Skin epidermis (tissue), 12 donors: ENCODE data around the gene NPIPB2.

ENCODE experiments used
- H3K27ac ChIP-seq, 21 experiments: fragments of 200-600 bp; sonication (generic) in 11 of 21; one replicate each; pipeline ENCODE4 v1.5.0; 2020; ENCODE audit warnings: mild to moderate bottlenecking in 3 of 21, inconsistent platforms in 2 of 21, moderate library complexity in 2 of 21
- H3K4me3 ChIP-seq, 7 experiments: fragments of 200-600 bp; sonication (generic) in 2 of 7; one replicate each; pipeline ENCODE4 v1.5.0; 2020; ENCODE audit warnings: inconsistent platforms in 2 of 7, mild to moderate bottlenecking in 2 of 7, moderate library complexity in 1 of 7

The NPIPB2 gene

GRCh38 chr16:11909653-11910545 lies 31.9 kb downstream of the NPIPB2 start:
- Histone ChIP-seq H3K4me3 (no peak overlapping the region), H3K27ac (no peak overlapping the region)

DNA sequence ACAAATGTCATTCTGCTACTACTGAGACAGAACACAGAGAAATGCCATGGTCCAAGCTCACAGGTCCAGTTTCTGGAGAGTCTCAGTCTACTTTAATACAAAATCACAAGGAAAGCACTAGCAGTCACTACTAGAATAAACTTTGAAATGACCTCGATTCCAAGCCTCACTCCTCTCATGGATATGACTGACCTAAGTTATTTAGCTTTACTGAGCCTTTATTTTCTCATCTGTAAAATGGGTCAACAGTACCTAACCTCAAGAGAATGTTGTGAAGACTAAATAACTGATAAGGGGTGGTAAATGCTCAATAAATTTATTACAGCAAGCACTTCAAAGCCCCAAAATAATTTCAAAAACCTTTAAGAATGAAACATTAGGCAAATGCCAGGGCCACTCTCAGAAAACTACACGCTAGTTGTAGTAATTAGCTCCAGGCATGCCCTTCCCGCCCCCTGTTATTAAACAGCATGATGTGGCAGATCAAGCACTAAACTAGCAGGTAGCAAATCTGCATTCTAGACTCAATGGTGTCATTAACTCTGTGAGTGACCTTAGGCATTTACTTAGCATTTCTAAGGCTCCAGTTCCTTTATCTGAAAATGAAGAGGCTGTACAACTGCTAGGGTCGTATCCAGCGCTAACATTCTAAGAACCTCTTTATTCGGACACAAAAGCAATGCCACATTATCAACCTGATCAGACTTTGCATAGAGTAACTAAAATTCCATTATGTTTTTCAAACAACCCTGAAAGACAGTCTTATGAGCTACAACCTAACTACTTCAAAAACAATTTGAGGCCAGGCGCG lies 34.5 kb downstream of the NPIPB2 start:
- no peak overlapping the region for H3K4me3 ChIP-seq
- no peak overlapping the region for H3K27ac ChIP-seq

GRCh38 chr16:11903906-11904305 lies 37.9 kb downstream of the NPIPB2 start:
- no peak overlapping the region for H3K4me3 ChIP-seq
- no peak overlapping the region for H3K27ac ChIP-seq

GRCh38 chr16:11901091-11901490 lies 40.8 kb downstream of the NPIPB2 start:
- H3K27ac ChIP-seq: no peak overlapping the region
- no peak overlapping the region for H3K4me3 ChIP-seq

DNA sequence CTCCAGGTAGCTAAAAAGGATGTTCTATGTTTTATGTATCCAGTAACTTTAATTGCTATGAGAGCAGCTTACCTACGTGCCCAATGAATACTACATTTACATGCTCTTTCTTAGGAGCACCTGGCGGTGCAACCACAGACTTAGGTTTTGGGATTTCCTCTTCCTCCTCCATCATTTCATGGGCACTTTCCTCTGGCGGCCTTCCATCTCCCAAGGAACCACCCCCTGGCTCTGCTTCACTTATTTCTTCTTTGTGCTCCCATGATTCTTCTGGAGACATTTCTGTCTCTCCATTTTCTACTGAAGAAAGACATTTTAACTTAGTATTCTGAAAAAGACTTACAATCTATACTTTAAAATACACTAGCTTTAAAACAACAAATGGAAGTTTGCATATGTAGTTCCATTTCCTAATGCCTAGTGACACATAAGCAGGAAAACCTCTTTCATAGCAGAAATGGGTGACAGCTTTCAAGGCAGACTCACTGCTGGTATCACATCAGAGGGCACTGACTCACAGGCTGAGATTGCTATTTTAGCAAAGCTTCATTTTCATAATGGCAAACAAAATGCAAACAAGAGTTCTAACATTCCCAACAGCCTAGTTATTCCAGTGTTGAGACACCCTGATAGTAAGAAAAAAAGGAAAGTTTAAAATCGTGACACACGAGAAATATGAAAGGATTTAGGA lies 45.2 kb downstream of the NPIPB2 start:
- Histone ChIP-seq H3K27ac (peak overlapping the region in 2 of 21 experiments; percentile 9 to 26), H3K4me3 (no peak overlapping the region)

DNA sequence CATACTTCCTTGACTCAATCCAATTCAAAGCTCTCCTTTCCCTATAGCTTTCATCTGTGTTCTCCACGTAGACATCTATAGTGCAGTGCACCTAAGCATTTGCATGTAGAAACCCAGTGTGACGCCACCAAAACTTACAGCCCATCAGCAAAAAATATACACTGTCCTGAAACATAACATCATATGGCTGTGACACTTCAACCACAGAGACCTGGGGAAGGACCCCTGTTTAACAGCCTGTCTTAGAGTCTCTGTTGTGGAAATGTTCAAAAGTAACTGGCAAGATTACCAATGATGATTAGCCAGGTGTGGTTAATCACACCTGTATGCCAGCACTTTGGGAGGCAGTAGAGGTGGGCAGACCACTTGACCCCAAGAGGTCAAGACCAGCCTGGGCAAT lies 48.3 kb downstream of the NPIPB2 start:
- Histone ChIP-seq H3K27ac (no peak overlapping the region), H3K4me3 (no peak overlapping the region)

DNA sequence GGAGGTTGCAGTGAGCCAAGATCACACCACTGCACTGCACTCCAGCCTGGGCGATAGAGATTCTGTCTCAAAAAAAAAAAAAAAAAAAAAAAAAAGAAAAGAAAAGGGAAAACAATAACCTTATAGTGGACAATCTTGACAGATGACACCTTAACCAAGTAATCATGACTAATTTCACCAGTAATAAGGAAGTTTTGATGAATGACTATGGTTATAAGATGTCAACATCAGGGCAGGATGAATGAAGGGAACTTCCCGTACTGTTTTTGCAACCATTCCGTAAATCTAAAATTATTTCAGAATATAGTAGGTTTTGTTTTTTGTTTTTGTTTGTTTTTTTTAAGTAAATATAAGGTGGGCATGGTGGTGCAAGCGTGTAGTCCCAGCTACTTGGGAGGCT lies 49.1 kb downstream of the NPIPB2 start:
- H3K4me3 ChIP-seq: no peak overlapping the region
- H3K27ac ChIP-seq: no peak overlapping the region

- Histone ChIP-seq H3K27ac (no peak overlapping the region), H3K4me3 (no peak overlapping the region)
These were observed 51.4 kb downstream of the NPIPB2 start for GRCh38 chr16:11890231-11890965.

DNA sequence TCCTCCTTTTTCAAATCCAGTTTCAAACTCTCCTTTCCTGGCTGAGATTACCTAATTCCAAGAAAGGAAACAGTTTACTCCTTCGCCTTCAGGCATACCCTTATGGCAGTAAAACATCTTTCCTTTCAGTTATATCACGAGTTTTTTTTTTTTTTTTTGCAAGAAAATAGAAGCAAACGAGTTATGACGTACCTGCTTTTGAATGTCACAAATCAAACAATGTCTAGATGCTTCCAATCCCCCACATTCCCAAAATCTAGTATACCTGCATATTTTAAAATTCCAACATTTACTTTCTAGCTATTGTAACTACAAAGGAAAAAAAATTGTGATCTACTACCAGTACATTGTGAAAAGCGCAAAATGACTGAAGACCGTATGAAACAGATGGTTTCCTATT lies 55.0 kb downstream of the NPIPB2 start:
- Histone ChIP-seq H3K4me3 (no peak overlapping the region), H3K27ac (no peak overlapping the region)

DNA sequence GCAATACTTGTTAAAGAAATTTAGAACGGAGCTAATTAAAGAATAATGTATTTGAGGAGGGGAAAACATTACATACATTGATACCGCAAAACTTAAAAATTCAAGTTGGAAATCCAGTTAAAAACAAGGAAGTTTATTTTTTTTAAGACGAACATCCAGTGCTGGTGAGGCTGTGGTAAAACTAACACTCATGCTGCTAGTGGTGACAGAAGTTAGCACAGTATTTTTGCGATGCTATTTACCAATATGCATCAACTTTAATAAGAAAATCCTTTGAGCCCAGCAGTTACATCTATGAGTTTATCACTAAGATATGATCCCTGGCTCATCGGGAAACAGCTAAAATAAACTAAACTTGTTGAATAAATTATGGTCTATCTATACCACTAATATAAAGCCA lies 57.8 kb downstream of the NPIPB2 start:
- Histone ChIP-seq H3K4me3 (no peak overlapping the region), H3K27ac (no peak overlapping the region)

GRCh38 chr16:11880007-11880406 lies 61.8 kb downstream of the NPIPB2 start:
- no peak overlapping the region for H3K4me3 ChIP-seq
- H3K27ac ChIP-seq: no peak overlapping the region

DNA sequence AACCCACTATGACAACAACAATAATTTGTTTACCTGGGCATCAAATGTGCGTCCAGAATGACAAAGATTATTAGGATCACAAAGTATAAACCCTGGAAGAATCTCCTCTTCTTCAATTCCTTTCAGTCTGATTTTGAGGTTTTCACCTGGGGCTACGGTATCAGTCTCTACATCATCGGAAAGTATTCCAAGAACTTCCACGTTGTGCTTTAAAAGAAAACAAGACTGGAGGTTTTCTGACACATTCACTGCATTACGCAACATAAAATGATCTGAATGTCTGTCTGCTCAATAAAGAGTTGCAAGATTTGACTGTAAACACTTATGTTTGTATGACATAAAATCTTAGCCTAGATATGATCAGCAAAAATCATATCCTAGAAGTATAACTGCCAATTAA lies 64.5 kb downstream of the NPIPB2 start:
- Histone ChIP-seq H3K4me3 (no peak overlapping the region), H3K27ac (no peak overlapping the region)
